Measurements from ENCODE around the gene ADSS1. TPM values are rescaled to one million over a fixed set of nuclear protein-coding genes. Genes with fewer than 3 reads are reported as not detected.
"Not testable (repeated sequence)": the region's sequence is repeated elsewhere in the genome, so short reads cannot be mapped to it uniquely, and the experiment has no call there.

ADSS1 gene
- total RNA-seq, 1 experiment from 2014 or later, result 0.84 TPM

GRCh38 chr14:104717137-104717536 is 6.9 kb upstream of the ADSS1 start:
- DNase-seq (ENCODE audit: low read depth), result no peak

- no peak for DNase-seq (ENCODE audit: low read depth)
Measured at GRCh38 chr14:104717646-104718045, 6.4 kb upstream of the ADSS1 start.

- no peak for DNase-seq (ENCODE audit: low read depth)
Measured at GRCh38 chr14:104718147-104718546, 5.9 kb upstream of the ADSS1 start.

GRCh38 chr14:104718871-104719270 is 5.2 kb upstream of the ADSS1 start:
- DNase-seq (ENCODE audit: low read depth), result no peak

- no peak for DNase-seq (ENCODE audit: low read depth)
Measured at GRCh38 chr14:104719343-104719742, 4.7 kb upstream of the ADSS1 start.

GRCh38 chr14:104721505-104722431 is 2.3 kb upstream of the ADSS1 start:
- no peak for DNase-seq (ENCODE audit: low read depth)

GRCh38 chr14:104722938-104723650 is 935 bp upstream of the ADSS1 start:
- DNase-seq (ENCODE audit: low read depth), result no peak

GRCh38 chr14:104724407-104724980 is 465 bp downstream of the ADSS1 start:
- DNase-seq (ENCODE audit: low read depth), result no peak

GRCh38 chr14:104724981-104725771 is 1.1 kb downstream of the ADSS1 start:
- peak; percentile 33 for DNase-seq (ENCODE audit: low read depth)

- no peak for DNase-seq (ENCODE audit: low read depth)
Measured at GRCh38 chr14:104725772-104726548, 1.9 kb downstream of the ADSS1 start.

GRCh38 chr14:104726600-104727451 is 2.8 kb downstream of the ADSS1 start:
- no peak for DNase-seq (ENCODE audit: low read depth)

GRCh38 chr14:104728631-104729030 is 4.6 kb downstream of the ADSS1 start:
- no peak for DNase-seq (ENCODE audit: low read depth)

GRCh38 chr14:104729176-104729834 is 5.3 kb downstream of the ADSS1 start:
- not testable (repeated sequence) for DNase-seq (ENCODE audit: low read depth)

GRCh38 chr14:104729835-104730181 is 5.8 kb downstream of the ADSS1 start:
- DNase-seq (ENCODE audit: low read depth), result no peak

- DNase-seq (ENCODE audit: low read depth), result no peak
Measured at GRCh38 chr14:104730487-104730886, 6.5 kb downstream of the ADSS1 start.

- DNase-seq (ENCODE audit: low read depth), result no peak
Measured at GRCh38 chr14:104731320-104732294, 7.6 kb downstream of the ADSS1 start.

- DNase-seq (ENCODE audit: low read depth), result no peak
Measured at GRCh38 chr14:104732355-104732804, 8.4 kb downstream of the ADSS1 start.
